A172 (cell line): ENCODE results near the gene G6PC3. TPM values are rescaled to one million over a fixed set of nuclear protein-coding genes. Genes with fewer than 3 reads are reported as not detected.

Source experiments
- DNase-seq: peaks from one replicate; pipeline ENCODE4 v3.0.0-alpha.2; 2015; ENCODE audit warnings: low spot score
- total RNA-seq: library from RNA; depleted of rRNA; stranded (reverse); fragments of >200 nt; shearing (Covaris generic); gene quantifications from 2 replicates; pipeline ENCODE4 v1.2.3, GENCODE V29; 2014

G6PC3 gene
- total RNA-seq, 1 experiment from 2014 or later: 89.1 TPM

DNA sequence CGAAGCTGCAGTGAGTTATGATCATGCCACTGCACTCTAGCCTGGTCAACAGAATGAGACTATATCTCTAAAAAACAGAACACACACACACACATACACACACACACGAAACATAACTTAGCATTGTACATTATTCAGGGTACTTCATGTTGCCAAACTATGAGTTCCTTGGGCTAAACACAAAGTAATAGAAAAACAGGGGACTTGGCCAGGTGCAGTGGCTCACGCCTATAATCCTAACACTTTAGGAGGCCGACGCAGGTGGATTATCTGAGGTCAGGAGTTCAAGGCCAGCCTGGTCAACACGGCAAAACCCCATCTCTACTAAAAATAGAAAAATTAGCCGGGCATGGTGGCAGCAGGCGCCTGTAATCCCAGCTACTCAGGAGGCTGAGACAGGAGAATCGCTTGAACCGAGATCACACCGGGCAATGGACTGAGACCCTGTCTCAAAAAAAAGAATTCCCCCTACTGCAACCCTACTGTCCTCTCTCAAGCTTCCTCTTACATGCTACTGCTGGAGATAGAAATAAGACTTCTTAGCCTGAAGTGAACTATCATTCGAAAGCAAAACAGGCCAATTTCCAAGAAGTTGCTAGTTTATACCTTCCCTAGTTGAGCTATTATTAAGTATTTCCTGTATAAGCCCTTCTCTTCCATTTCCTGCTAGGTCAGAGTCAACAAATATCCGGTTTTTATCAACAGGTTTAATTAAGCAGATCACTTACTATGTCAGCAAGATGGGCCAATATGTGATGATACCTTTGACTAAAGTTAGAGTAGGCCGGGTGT is 11.2 kb upstream of the G6PC3 start:
- DNase-seq: no peak

DNA sequence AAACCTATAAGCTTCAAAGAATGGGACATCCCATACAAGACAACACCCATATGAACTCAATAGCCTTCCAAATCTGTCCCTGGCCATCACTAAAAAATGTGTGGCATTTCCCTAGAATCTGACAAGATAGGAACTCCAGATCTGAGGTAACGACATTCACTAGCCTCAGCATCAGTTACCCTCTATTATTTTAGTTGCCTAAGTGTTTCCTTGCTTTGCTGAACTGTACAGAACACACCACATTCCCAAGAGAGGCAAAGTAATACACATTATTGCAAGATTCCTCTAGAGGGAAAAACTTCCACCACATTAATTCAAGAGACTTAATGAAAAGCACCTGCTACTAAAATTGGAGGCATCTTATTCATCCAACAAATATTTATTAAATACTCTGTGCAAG is 9.1 kb upstream of the G6PC3 start:
- DNase-seq: no peak

DNA sequence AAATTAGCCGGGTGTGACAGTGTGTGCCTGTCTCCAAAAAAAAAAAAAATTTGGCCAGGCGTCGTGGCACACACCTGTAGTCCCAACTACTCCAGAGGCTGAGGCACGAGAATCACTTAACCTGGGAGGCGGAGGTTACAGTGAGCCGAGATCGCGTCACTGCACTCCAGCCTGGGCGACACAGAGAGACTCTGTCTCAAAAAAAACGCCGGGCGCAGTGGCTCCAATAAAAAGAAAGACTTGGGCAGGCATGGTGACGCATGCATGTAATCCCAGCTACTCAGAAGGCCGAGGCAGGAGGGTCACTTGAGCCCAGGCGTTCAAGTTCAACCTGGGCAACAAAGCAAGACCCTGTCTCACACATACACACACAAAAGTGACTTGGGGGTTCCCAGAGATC is 7.7 kb upstream of the G6PC3 start:
- no peak for DNase-seq

GRCh38 chr17:44063704-44064639 is 6.6 kb upstream of the G6PC3 start:
- DNase-seq: no peak

GRCh38 chr17:44065668-44066203 is 4.8 kb upstream of the G6PC3 start:
- no peak for DNase-seq

DNA sequence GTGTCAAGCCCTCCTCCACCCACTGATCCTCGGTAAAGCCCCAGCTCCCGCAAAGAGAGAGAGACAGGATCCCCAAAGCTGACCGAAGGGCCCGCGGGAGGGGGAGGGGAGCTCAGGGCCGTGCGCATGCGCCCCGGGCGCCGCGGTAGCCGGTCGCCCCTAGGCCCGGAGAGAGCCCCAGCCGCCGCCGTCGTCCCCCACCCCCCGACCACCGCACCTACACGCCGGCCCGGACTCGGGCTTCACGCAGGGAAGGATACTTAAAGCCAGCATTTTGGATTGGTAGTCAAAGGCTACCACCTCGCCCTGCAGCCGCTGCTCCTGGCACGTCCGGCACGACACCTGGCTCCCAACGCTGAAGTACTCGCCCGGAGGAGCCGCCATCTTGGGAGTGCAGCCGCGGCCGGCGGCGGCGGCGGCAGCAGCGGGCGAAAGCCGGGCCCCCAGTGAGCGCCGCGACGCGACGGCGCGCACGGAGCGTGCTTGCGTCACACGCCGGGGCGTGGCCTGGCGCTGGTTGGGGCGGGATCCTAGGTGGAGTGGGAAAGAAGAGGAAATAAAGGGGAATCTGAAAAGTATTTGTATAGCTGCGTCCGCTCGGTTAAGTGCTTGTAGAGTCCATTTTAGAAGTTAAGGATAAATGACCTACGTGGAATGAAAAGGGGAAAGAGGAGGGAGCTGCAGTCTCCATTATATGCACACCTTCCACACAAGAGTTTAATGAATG is 4.2 kb upstream of the G6PC3 start, which contains the start of gene LSM12:
TSS of gene LSM12 (minus strand) at position 468 of the 727 bp plus-strand sequence. CDS start at position 384, 84 bp downstream.
- DNase-seq: peak; percentile 80

DNA sequence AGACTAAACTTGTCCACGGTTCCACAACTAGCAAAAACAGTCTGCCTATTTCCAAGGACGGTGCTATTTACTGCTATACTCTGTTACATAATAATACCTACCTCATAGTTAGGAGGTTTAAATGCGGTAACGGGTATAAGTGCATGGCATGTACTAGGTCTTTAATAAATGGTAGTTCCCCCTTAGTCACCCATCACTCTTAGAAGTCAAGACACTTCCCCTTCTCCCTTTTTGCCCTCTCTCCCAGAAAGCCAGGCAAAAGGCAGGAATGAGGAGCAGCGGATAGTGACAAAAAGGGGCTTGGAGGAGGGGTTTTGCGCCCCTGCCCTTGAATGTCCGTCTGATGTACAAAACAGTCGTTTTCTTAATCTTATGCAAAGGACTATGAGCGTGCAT is 3.0 kb upstream of the G6PC3 start:
- no peak for DNase-seq

DNA sequence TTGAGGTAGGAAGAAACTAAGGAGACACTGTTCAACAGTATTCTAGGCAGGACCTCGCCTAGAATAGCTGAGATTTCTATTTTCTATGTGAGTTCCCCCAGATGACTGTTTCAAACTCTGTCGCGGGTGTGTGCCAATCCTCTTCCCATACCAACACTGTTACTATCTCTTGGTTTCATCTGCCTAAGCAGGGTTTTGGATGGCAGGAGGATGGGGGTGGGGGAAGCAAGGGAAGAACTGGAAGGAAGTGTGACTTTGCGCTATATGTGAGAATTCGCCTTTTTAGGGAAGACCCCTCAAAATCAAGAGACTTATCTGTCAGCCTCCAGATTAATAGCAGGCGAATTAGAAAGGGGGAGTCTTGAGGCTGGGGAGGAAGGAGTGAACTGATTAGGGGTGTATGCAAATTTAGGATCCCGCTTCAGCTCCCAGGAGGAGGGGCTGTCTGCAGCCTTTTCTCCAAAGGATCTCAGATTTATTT is 521 bp upstream of the G6PC3 start:
- peak; percentile 47 for DNase-seq

DNA sequence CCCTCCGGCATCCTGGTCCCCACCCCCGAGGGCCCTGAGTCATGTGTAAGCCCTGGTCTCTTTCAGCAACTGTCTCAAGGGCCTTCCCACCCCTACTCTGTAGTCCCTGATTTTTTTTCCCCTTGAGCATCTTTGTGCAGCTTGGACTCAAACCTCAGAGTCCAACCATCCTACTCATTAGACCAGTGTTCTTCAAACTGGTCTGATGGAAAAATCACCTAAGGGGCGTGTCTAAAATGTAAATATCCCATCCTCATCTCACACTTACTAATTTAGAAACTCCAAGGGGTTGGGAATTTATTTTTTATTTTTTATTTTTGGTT is 624 bp downstream of the G6PC3 start:
- no peak for DNase-seq

- DNase-seq: no peak
Observed at GRCh38 chr17:44071772-44072171, 1.2 kb downstream of the G6PC3 start.

DNA sequence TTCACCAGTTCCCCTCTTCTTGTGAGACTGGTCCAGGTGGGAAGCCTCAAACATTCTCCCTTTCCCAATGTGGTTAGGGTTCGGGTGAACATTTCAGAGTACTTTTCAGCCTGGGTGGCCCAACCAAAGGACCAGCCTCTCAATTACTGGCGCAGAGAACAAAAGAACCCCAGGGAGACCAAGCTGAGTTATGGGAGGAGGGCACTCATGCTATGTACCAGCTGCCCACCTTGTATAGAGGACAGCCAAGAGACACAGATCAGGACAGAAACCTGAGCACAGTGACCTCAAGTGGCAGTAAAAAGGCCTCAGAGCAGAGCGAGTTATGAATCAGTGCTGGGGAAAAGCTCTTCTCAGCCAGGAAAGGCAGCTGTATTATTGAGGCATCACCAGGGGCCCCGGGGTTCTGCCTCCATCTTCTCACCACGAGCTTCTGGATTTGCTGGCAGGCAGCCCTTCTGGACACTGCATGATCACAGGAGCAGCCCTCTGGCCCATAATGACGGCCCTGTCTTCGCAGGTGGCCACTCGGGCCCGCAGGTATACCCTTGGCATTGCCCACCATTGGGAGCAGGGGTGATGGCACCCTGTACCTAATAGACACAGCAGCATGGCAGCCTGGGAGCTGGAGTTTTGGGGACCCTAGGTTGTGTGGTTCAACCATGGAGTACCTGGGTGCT is 3.8 kb downstream of the G6PC3 start:
- no peak for DNase-seq

DNA sequence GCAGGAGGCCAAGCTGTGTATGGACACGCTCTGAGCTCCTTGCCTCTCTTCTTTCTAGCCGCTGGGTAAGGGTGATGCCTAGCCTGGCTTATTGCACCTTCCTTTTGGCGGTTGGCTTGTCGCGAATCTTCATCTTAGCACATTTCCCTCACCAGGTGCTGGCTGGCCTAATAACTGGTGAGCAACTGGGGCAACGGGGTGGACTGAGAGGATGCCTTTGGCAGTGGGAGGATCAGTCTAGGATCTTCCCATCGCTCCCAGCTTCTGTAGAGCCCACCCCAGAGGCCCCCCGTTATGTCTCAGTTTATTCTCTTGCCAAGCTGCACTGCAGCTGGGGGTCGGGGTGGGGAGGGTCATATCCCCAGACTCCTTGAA is 4.4 kb downstream of the G6PC3 start:
- no peak for DNase-seq

DNA sequence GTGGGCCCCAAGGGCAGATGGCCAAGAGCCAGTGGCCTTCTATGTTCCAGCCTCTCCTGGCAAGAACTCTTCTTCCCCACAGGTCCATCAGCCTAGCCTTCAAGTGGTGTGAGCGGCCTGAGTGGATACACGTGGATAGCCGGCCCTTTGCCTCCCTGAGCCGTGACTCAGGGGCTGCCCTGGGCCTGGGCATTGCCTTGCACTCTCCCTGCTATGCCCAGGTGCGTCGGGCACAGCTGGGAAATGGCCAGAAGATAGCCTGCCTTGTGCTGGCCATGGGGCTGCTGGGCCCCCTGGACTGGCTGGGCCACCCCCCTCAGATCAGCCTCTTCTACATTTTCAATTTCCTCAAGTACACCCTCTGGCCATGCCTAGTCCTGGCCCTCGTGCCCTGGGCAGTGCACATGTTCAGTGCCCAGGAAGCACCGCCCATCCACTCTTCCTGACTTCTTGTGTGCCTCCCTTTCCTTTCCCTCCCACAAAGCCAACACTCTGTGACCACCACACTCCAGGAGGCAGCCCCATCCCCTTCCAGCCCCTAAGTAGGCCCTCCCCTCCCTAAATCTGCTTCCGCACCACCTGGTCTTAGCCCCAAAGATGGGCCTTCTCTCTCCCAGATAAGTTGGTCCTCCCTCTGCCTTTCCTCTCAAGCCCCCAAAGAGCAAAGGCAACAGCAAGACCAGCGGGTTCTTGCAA is 5.2 kb downstream of the G6PC3 start:
- no peak for DNase-seq

GRCh38 chr17:44076716-44077594 is 6.4 kb downstream of the G6PC3 start:
- DNase-seq: no peak

- no peak for DNase-seq
Observed at GRCh38 chr17:44077595-44077909, 7.0 kb downstream of the G6PC3 start.

DNA sequence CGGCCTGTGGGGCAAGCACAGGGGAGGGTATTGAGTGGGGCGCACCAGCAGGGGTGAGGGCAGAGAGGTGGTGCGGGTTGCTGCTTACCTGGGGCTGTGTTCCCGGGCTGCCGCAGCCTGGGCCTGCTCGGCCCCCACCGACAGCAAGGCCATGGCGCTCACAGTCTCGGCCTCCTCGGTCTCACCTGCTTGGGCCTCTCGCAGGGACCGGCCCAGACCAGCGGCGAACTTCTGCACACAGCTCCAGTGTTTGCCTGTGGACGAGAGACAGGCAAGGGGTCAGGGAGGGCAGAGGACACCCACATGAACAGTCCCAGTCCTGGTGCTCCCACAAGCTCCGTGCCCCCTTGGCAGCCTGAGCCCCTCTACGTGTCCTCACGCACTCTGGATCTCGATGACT is 7.9 kb downstream of the G6PC3 start:
- DNase-seq: no peak

GRCh38 chr17:44079877-44080821 is 9.6 kb downstream of the G6PC3 start:
- DNase-seq: no peak

- peak; percentile 25 for DNase-seq
Observed at GRCh38 chr17:44081681-44082080, 11.1 kb downstream of the G6PC3 start.
